ENCODE results near the gene ARPC4. TPM values are rescaled to one million over a fixed set of nuclear protein-coding genes. Genes with fewer than 3 reads are reported as not detected.
A peak's percentile ranks its signal among the peaks of the same experiment; 100 is the strongest.

The ARPC4 gene
- total and polyA plus RNA-seq, 2 donors (not counting 1 experiment from before 2014, with no cell fraction given), result 174 to 307 TPM

- Histone ChIP-seq H3K4me3 (replicated peaks in 1 of 4; ENCODE audit: control extremely low read depth in 1 of 4, insufficient read depth in 1 of 4, low read depth in 3 of 4, low read length in 4 of 4) (no peak overlapping the region), H3K79me2 (ENCODE audit: control insufficient read depth, insufficient read depth, low read length) (peaks cover 46% of the 10 kb centered on the region)
Observed at GRCh38 chr3:9797196-9797945, 4.5 kb downstream of the ARPC4 start.

GRCh38 chr3:9800529-9800928, 7.6 kb downstream of the ARPC4 start:
- Histone ChIP-seq H2AFZ (ENCODE audit: low read length) (no peak overlapping the region), H3K79me2 (ENCODE audit: control insufficient read depth, insufficient read depth, low read length) (peaks cover 21% of the 10 kb centered on the region), H4K20me1 (ENCODE audit: control insufficient read depth, extremely low read depth, insufficient read depth, low read length) (no peaks in the 10 kb centered on the region), H3K27me3 (ENCODE audit: control insufficient read depth, insufficient read depth, low read length) (no peaks in the 10 kb centered on the region), H3K27ac (ENCODE audit: insufficient read depth, low read length) (no peak overlapping the region), H3K9ac (ENCODE audit: insufficient read depth, low read length) (no peak overlapping the region), H3K4me2 (ENCODE audit: extremely low read depth, insufficient read depth, low read length) (no peak overlapping the region), H3K9me3 (ENCODE audit: control insufficient read depth, insufficient read depth, low read depth, low read length) (no peaks in the 10 kb centered on the region), H3K4me3 (replicated peaks in 1 of 4; ENCODE audit: control extremely low read depth in 1 of 4, insufficient read depth in 1 of 4, low read depth in 3 of 4, low read length in 4 of 4) (no peak overlapping the region), H3K4me1 (ENCODE audit: control insufficient read depth, extremely low read depth, insufficient read depth, low read length) (no peaks in the 10 kb centered on the region), H3K36me3 (ENCODE audit: control insufficient read depth, insufficient read depth, low read length) (peaks cover 32% of the 10 kb centered on the region)
- TF ChIP-seq EZH2 (IDR thresholded peaks at IDR 0.05; ENCODE audit: low read length, missing control alignments), result no peak
- TF ChIP-seq CTCF (conservative IDR thresholded peaks at IDR 0.05 in 1 of 2, IDR thresholded peaks at IDR 0.05 in 1 of 2; ENCODE audit: low read depth in 1 of 2, low read length in 2 of 2), result peak in 1 of 2 donors; percentile 29
- DNase-seq (ENCODE audit: low read depth in 2 of 2), result no peak

More at GRCh38 chr3:9797196-9797945, 4.5 kb downstream of the ARPC4 start:
- peaks cover 18% of the 10 kb centered on the region for H3K36me3 ChIP-seq (ENCODE audit: control insufficient read depth, insufficient read depth, low read length)
- H2AFZ ChIP-seq (ENCODE audit: low read length), result no peak overlapping the region
- peaks cover 3% of the 10 kb centered on the region for H3K4me1 ChIP-seq (ENCODE audit: control insufficient read depth, extremely low read depth, insufficient read depth, low read length)
- TF ChIP-seq CTCF (conservative IDR thresholded peaks at IDR 0.05 in 1 of 2, IDR thresholded peaks at IDR 0.05 in 1 of 2; ENCODE audit: low read depth in 1 of 2, low read length in 2 of 2), result no peak
- no peak for TF ChIP-seq EZH2 (IDR thresholded peaks at IDR 0.05; ENCODE audit: low read length, missing control alignments)
- H3K9me3 ChIP-seq (ENCODE audit: control insufficient read depth, insufficient read depth, low read depth, low read length), result no peaks in the 10 kb centered on the region
- no peaks in the 10 kb centered on the region for H4K20me1 ChIP-seq (ENCODE audit: control insufficient read depth, extremely low read depth, insufficient read depth, low read length)
- H3K9ac ChIP-seq (ENCODE audit: insufficient read depth, low read length), result no peak overlapping the region
- H3K4me2 ChIP-seq (ENCODE audit: extremely low read depth, insufficient read depth, low read length), result no peak overlapping the region
- H3K27ac ChIP-seq (ENCODE audit: insufficient read depth, low read length), result no peak overlapping the region
- no peak for DNase-seq (ENCODE audit: low read depth in 2 of 2)
- no peaks in the 10 kb centered on the region for H3K27me3 ChIP-seq (ENCODE audit: control insufficient read depth, insufficient read depth, low read length)

- Histone ChIP-seq H3K36me3 (ENCODE audit: control insufficient read depth, insufficient read depth, low read length) (peaks cover 31% of the 10 kb centered on the region), H3K79me2 (ENCODE audit: control insufficient read depth, insufficient read depth, low read length) (no peaks in the 10 kb centered on the region), H3K9ac (ENCODE audit: insufficient read depth, low read length) (no peak overlapping the region), H3K4me1 (ENCODE audit: control insufficient read depth, extremely low read depth, insufficient read depth, low read length) (no peaks in the 10 kb centered on the region), H3K9me3 (ENCODE audit: control insufficient read depth, insufficient read depth, low read depth, low read length) (no peaks in the 10 kb centered on the region), H3K4me3 (replicated peaks in 1 of 4; ENCODE audit: control extremely low read depth in 1 of 4, insufficient read depth in 1 of 4, low read depth in 3 of 4, low read length in 4 of 4) (no peak overlapping the region), H3K4me2 (ENCODE audit: extremely low read depth, insufficient read depth, low read length) (no peak overlapping the region), H3K27ac (ENCODE audit: insufficient read depth, low read length) (no peak overlapping the region), H3K27me3 (ENCODE audit: control insufficient read depth, insufficient read depth, low read length) (no peaks in the 10 kb centered on the region), H2AFZ (ENCODE audit: low read length) (no peak overlapping the region), H4K20me1 (ENCODE audit: control insufficient read depth, extremely low read depth, insufficient read depth, low read length) (no peaks in the 10 kb centered on the region)
- TF ChIP-seq CTCF (conservative IDR thresholded peaks at IDR 0.05 in 1 of 2, IDR thresholded peaks at IDR 0.05 in 1 of 2; ENCODE audit: low read depth in 1 of 2, low read length in 2 of 2) (no peak), EZH2 (IDR thresholded peaks at IDR 0.05; ENCODE audit: low read length, missing control alignments) (no peak)
- DNase-seq (ENCODE audit: low read depth in 2 of 2), result no peak
Observed at GRCh38 chr3:9803494-9803893, 10.6 kb downstream of the ARPC4 start.

Data from fibroblast of lung (primary cell).